H1 (cell line): ENCODE results near the gene TBC1D22A. TPM values are rescaled to one million over a fixed set of nuclear protein-coding genes. Genes with fewer than 3 reads are reported as not detected.

ENCODE experiments used
- SP2 ChIP-seq: IDR thresholded peaks from 2 replicates; pipeline ENCODE4 v1.6.1; 2012; ENCODE audit warnings: mild to moderate bottlenecking, low read length, inconsistent platforms
- polyA plus RNA-seq, 7 experiments: library from polyadenylated mRNA; depleted of rRNA in 3 of 7; stranded (reverse) in 5 of 7; unstranded in 2 of 7; fragments of >200 nt in 5 of 7; fragments of 200-250 nt in 2 of 7; gene quantifications; 1 replicate in 5 of 7; 2 replicates in 1 of 7; 4 replicates in 1 of 7; pipeline versions ENCODE4 v1.2.1 to v1.2.3, GENCODE V29; 2011 to 2013; ENCODE audit warnings: missing spikeins in 2 of 7, mixed read lengths in 2 of 7
- total RNA-seq: library from RNA; stranded (reverse); fragmentation: NEBNext Ultra II Directional; extraction: Animal tissue kit (Norgen Biotek cat#: 25700); gene quantifications from 2 replicates; pipeline ENCODE4 v1.2.1, GENCODE V29; 2021
- TF ChIP-seq, protein P1 (sequence below): IDR thresholded peaks from 2 replicates; pipeline ENCODE4 v1.6.1; 2012; ENCODE audit warnings: low read length, inconsistent platforms

Gene TBC1D22A
- total and polyA plus RNA-seq, 2 of the 8 experiments (the other 6 are each of a cell fraction or from before 2014, with no cell fraction given) = 11.9 to 18.4 TPM

DNA sequence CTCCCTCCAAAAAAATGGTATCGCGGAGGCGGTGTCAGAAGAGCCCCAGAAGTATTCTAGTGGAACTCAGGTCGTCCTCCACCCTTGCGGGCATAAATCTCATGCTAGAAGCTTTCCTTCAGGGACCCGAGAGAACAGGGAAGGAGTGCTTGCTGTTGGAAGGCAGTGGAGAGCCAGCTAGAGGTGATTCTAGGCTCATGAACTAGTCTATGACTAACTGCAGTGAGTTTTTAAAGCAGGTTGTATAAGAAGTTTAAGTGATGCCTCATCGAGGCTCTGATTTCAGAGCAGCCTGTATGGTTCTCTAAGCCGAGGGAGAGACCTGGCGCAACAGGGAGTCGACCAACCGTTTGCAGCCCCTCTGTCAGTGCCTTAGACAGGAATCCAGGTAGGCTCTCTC is 85.7 kb downstream of the TBC1D22A start (continued):
- TF ChIP-seq, protein P1, sequence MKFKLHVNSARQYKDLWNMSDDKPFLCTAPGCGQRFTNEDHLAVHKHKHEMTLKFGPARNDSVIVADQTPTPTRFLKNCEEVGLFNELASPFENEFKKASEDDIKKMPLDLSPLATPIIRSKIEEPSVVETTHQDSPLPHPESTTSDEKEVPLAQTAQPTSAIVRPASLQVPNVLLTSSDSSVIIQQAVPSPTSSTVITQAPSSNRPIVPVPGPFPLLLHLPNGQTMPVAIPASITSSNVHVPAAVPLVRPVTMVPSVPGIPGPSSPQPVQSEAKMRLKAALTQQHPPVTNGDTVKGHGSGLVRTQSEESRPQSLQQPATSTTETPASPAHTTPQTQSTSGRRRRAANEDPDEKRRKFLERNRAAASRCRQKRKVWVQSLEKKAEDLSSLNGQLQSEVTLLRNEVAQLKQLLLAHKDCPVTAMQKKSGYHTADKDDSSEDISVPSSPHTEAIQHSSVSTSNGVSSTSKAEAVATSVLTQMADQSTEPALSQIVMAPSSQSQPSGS = no peak
- no peak for TF ChIP-seq SP2
